Measurements from ENCODE around the gene WDR73. TPM values are rescaled to one million over a fixed set of nuclear protein-coding genes. Genes with fewer than 3 reads are reported as not detected.

The WDR73 gene
- total RNA-seq, 2 donors from 2014 or later = 30.7 to 34.3 TPM

GRCh38 chr15:84684092-84684491 lies 30.0 kb upstream of the WDR73 start:
- peaks cover 24% of the 10 kb centered on the region for H3K36me3 ChIP-seq
- no peak for ATAC-seq (ENCODE audit: insufficient number of reproducible peaks, low FRiP score, low read depth)
- H3K27ac ChIP-seq = no peak overlapping the region

DNA sequence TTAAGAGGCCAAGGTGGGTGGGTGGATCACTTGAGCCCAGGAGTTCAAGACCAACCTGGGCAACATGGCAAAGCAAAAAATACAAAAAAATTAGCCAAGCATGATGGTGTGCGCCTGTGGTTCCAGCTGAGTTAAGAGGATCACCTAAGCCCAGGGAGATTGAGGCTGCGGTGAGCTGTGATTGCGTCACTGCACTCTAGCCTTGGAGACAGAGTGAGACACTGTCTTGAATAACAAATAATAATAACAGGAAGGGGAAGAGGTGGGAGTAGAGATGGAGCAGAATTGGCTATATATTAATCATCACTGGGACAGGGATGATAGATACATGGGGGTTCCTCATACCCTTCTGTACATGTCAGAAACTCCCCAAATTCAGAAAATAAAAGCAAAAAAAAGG lies 27.7 kb upstream of the WDR73 start:
- Histone ChIP-seq H3K27ac (no peak overlapping the region), H3K9me3 (no peaks in the 10 kb centered on the region), H3K27me3 (replicated peaks; ENCODE audit: insufficient read depth) (no peaks in the 10 kb centered on the region), H3K36me3 (peaks cover 26% of the 10 kb centered on the region), H3K4me1 (ENCODE audit: control insufficient read depth in 1 of 2, low read depth in 2 of 2) (no peaks in the 10 kb centered on the region), H3K4me3 (no peak overlapping the region)
- no peak for DNase-seq (ENCODE audit: low spot score)
- TF ChIP-seq, protein P1, sequence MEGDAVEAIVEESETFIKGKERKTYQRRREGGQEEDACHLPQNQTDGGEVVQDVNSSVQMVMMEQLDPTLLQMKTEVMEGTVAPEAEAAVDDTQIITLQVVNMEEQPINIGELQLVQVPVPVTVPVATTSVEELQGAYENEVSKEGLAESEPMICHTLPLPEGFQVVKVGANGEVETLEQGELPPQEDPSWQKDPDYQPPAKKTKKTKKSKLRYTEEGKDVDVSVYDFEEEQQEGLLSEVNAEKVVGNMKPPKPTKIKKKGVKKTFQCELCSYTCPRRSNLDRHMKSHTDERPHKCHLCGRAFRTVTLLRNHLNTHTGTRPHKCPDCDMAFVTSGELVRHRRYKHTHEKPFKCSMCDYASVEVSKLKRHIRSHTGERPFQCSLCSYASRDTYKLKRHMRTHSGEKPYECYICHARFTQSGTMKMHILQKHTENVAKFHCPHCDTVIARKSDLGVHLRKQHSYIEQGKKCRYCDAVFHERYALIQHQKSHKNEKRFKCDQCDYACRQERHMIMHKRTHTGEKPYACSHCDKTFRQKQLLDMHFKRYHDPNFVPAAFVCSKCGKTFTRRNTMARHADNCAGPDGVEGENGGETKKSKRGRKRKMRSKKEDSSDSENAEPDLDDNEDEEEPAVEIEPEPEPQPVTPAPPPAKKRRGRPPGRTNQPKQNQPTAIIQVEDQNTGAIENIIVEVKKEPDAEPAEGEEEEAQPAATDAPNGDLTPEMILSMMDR (IDR thresholded peaks at IDR 0.05) = no peak
- no peak for ATAC-seq (ENCODE audit: insufficient number of reproducible peaks, low FRiP score, low read depth)

More at GRCh38 chr15:84684092-84684491, 30.0 kb upstream of the WDR73 start:
- TF ChIP-seq, protein P1 (IDR thresholded peaks at IDR 0.05) = no peak
- H3K4me3 ChIP-seq = no peak overlapping the region
- no peak for DNase-seq (ENCODE audit: low spot score)
- H3K9me3 ChIP-seq = no peaks in the 10 kb centered on the region
- no peaks in the 10 kb centered on the region for H3K27me3 ChIP-seq (replicated peaks; ENCODE audit: insufficient read depth)
- no peaks in the 10 kb centered on the region for H3K4me1 ChIP-seq (ENCODE audit: control insufficient read depth in 1 of 2, low read depth in 2 of 2)

- ATAC-seq (ENCODE audit: insufficient number of reproducible peaks, low FRiP score, low read depth) (no peak), DNase-seq (ENCODE audit: low spot score) (no peak)
- H3K9me3 ChIP-seq = no peaks in the 10 kb centered on the region
- peaks cover 11% of the 10 kb centered on the region for H3K36me3 ChIP-seq
- H3K27me3 ChIP-seq (replicated peaks; ENCODE audit: insufficient read depth) = no peaks in the 10 kb centered on the region
- no peak overlapping the region for H3K27ac ChIP-seq
- no peaks in the 10 kb centered on the region for H3K4me1 ChIP-seq (ENCODE audit: control insufficient read depth in 1 of 2, low read depth in 2 of 2)
- TF ChIP-seq, protein P1 (IDR thresholded peaks at IDR 0.05) = no peak
- no peak overlapping the region for H3K4me3 ChIP-seq
Measured at GRCh38 chr15:84671211-84671610, 17.1 kb upstream of the WDR73 start.

GRCh38 chr15:84669726-84670125 lies 15.6 kb upstream of the WDR73 start:
- no peak overlapping the region for H3K27ac ChIP-seq
- no peak overlapping the region for H3K4me3 ChIP-seq
- ATAC-seq (ENCODE audit: insufficient number of reproducible peaks, low FRiP score, low read depth) = no peak
- no peaks in the 10 kb centered on the region for H3K4me1 ChIP-seq (ENCODE audit: control insufficient read depth in 1 of 2, low read depth in 2 of 2)
- H3K9me3 ChIP-seq = no peaks in the 10 kb centered on the region
- no peak for DNase-seq (ENCODE audit: low spot score)
- H3K36me3 ChIP-seq = peaks cover 15% of the 10 kb centered on the region
- TF ChIP-seq, protein P1 (IDR thresholded peaks at IDR 0.05) = no peak
- H3K27me3 ChIP-seq (replicated peaks; ENCODE audit: insufficient read depth) = no peaks in the 10 kb centered on the region

- ATAC-seq (ENCODE audit: insufficient number of reproducible peaks, low FRiP score, low read depth) (no peak), DNase-seq (ENCODE audit: low spot score) (no peak)
- no peaks in the 10 kb centered on the region for H3K27me3 ChIP-seq (replicated peaks; ENCODE audit: insufficient read depth)
- peaks cover 18% of the 10 kb centered on the region for H3K36me3 ChIP-seq
- H3K27ac ChIP-seq = no peak overlapping the region
- TF ChIP-seq, protein P1 (IDR thresholded peaks at IDR 0.05) = no peak
- no peaks in the 10 kb centered on the region for H3K4me1 ChIP-seq (ENCODE audit: control insufficient read depth in 1 of 2, low read depth in 2 of 2)
- H3K9me3 ChIP-seq = no peaks in the 10 kb centered on the region
- H3K4me3 ChIP-seq = no peak overlapping the region
Measured at GRCh38 chr15:84668221-84668982, 14.3 kb upstream of the WDR73 start.

Data from thoracic aorta (tissue), 2 donors.